Dermis blood vessel endothelial cell (primary cell): ENCODE measurements around the gene DEFB114. TPM values are rescaled to one million over a fixed set of nuclear protein-coding genes. Genes with fewer than 3 reads are reported as not detected.
"Not testable (repeated sequence)": the region's sequence is repeated elsewhere in the genome, so short reads cannot be mapped to it uniquely, and the experiment has no call there.

Experiments
- DNase-seq: peaks from one replicate; pipeline ENCODE4 v3.0.0; 2010
- total RNA-seq: library from RNA; depleted of rRNA; stranded (reverse); fragments of >200 nt; gene quantifications from 2 replicates; pipeline ENCODE4 v1.2.3, GENCODE V29; 2014

DEFB114 gene, protein sequence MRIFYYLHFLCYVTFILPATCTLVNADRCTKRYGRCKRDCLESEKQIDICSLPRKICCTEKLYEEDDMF
- not detected in 2 replicates for total RNA-seq

DNA sequence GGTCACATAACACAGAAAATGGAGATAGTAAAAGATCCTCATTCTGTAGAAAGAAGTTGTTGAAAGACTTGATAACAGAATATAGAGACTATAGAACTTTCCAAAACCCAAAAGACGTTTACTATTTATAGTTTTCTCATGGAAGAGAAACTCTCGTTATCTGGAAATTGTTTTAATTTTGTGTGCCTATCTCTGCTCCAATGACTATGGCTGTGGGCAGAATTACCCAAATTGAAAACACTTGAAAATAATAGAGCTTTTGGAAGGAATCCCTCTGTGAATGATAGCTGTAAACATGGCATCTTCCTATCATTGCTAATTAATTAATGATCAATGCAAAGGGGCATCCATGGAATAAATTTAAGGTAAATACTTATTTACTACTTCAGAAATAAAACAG, at the start of gene DEFB114:
Gene DEFB114 (minus strand): TSS at position 101 of the 400 bp plus-strand sequence. CDS start 59 bp downstream, at position 42.
- DNase-seq = no peak

DNA sequence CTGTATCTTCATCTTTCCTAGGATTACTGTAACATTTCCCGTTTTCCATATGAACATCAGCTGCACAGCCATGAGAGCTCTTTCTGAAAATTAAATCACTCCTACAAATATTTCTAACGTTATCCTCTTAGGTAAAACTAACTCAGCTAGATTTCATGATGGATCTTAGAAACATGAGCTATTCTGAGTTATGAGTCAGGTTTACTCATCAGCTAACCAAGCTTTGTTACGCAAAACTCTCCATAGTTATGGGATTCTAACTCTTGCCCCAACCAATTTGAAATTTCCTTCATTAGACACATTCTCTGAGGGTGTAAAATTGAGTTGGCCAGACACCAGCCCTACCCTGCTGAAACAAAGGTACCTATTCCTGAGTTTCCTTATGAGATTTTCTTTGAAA, 43.9 kb upstream of the DEFB114 start:
- no peak for DNase-seq

DNA sequence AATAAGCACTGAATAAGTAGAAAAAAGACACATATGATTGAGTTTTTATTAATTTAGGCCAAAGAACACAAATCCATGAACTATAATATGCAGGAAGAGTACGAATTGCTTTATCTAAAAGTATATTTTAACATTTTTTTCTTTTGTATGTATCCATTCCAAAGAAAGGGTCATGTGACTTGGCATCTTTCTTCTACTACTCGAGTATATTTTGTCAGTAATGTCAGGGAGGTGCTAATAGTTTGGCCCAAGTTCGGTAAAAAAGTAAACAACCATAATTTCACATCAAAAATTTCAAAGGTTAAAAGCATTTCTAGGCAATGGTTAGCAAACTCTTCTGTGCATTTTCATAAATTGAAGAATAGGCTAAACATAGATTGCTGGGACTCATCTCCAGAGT, 39.2 kb upstream of the DEFB114 start:
- DNase-seq = no peak

DNA sequence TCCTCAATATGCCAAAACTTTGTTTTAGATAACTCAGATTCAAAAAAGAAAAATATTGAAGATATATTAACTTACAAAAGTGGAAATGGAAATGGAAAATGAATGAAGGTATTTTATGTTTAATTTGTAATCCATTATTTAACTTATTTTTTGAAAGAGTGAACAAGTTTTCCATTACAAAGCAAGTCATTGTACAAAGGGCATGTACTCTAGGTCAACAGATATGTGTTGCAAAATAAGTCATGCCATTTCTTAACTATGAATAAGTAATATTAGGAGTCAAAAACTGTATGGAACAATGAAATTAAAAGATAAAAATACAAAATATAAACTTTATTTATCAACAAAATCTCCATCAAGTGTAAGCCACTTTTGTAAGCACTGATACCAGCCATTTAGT, 31.3 kb upstream of the DEFB114 start:
- no peak for DNase-seq

DNA sequence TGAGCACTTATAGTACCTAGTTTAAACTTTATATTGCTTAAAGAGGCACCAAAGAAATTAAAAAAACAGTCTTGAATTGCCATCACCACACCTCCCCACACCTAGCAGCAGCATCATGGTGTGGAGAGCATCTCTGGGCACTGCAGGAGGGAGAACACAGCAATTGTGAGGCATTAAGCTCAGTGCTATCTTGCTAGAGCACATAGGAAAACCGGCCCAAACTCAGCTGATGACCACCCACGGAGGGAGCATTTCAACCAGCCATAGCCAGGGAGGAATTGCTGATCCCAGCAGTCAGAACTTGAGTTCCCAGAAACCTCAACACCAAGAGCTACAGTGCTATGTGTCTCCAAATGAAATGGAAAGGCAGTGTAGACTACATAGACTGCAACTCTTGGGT, 24.9 kb upstream of the DEFB114 start:
- no peak for DNase-seq

DNA sequence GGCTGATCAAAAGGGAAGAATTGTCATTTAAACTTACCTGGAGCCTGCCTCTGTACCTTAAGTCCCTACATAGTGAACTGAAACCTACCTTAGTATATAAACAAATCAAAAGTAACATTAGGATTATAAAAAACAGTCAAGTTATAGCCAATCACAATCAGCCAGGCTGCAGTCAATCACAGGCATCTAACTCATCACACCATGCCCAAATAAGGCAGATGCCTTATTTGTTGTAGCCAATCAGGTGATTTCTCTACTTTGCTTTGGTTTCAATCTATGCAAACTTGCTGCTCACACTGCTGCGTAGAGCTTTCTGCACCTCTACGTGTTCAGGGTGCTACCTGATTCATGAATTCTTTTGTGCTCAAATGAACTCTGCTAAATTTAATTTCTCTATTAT, 23.8 kb upstream of the DEFB114 start:
- no peak for DNase-seq

DNA sequence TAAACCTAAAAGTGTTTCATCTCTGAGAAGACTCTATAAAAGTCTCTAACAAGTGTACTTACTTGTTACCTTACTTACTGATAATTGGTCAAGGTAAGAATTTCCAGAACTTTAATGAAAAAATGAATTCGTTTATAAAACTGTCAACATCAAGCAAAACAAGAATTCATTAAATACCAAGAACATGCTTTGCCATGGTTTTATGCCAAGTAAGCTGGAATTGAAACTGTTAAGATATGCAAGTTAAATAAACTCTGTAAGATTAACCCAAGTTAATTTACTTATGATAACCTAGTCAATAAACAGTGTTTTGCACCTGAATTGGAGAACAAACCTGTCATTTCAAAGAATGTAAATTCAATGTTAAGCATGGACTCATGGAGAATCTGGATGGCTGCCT, 22.6 kb upstream of the DEFB114 start:
- DNase-seq = no peak

DNA sequence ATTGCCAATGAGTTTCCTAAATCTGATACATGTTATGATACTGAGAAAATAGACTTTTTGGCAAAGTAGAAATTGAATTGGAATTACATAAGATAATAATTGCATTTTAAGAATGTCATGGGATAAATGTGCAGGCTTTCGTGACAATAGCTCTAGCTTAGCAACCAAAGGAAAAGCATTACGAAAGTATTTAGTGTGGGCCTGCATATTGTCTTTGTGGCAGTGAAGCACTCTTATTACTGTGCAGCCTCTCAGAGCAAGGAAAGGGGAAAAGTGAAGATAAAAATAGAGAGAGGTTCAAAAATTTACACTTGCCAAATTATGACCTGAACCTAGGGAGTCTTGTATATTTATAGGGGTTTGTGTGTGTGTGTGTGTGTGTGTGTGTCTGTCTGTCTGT, 18.1 kb upstream of the DEFB114 start:
- no peak for DNase-seq

DNA sequence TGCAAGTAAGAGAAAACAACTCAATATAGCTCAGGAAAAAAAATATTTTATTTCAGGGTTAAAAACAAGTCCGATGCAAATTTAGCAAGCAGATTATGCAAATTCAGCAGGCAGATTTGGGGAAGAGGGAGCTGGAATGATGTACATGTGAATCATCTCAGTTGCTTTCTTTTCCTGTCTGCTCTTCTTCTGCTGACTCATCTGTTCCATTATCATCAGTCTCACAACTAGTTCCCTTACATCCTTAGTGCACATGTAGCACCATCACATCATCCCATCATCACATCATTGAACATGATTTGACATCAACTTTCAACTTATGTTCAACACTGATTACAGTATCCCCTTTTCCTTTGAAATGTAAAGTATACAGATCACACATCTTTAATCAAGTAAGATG, 16.9 kb upstream of the DEFB114 start:
- no peak for DNase-seq

DNA sequence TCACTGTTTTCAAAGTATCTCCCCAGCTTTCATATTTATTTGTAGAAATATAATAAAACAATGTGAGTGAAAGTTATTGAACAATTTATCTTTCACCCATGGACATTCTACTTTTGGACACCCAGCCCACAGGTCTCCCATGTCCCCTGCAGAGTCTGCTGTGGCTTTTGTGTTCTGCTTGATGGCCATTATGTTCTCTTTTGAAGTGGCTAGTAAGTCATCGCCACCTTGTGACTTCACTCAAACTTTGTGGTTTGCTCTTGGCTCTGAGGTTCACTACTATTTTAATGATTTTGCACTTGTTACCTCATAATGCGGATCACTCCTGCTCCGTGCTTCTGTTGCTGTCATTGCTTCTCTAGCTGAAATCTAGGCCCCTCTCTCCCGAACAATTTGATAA, 15.6 kb upstream of the DEFB114 start:
- DNase-seq = no peak

DNA sequence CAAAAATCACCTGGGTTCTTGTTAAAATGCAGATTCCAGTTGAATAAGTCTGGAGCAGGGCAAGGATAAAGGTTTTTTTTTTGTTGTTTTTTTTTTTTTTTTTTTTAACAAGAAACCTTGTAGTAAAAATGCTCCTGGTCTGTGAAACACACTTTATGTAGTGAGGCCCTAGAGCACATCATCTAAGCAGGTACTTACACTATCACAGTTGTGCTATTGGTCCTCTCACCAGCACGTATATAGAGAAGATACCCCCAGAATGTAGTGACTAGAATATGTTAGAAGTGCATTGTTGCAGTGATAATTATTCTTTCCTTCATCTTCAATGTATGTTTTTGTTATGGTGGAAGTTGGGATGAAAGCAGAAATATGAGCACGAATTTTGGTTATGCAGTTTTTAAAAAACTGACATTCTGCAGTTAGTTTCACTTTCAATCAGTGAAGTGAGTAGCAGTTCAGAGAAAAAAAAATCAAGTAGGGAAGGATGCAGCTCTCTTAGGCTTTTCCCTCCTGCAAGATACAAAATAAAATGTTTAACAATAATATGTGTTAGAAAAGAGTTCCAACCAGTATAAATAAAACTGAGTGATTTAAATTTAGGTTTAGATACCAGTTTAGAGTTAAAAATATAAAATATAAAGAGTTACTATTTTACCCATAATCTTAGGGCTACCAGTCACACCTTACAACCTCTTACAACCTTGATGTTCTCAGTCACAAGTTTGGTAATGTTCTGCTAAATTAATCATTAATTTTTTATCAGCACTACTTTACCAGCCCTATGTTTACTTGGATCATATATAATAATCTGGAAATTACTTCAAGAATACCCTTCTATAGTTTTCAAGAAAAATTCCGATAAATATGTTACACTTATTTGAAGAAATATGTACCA, 14.6 kb upstream of the DEFB114 start:
- no peak for DNase-seq

DNA sequence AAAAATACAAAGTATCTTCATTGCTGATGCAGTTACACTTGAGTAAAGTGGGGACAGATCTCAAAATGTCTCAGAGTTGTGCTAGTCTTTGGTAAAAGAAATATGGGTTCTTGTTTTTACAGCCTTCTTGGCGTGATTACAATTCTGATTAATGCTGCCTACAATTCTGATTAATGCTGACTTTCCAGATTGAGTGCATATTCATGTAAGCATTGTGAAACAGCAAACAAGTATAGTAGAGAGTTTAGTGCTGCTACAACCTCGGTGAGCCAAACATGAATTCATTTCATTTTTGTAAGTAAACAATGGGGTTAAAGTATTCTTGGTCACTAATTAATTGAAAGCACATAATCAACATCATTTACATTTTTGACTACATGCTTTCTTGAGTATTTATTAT, 5.6 kb upstream of the DEFB114 start, which contains the start of gene DEFB113:
Gene DEFB113 (minus strand): TSS at position 21 of the 400 bp plus-strand sequence. CDS start 0 bp downstream, at position 21.
- no peak for DNase-seq

DNA sequence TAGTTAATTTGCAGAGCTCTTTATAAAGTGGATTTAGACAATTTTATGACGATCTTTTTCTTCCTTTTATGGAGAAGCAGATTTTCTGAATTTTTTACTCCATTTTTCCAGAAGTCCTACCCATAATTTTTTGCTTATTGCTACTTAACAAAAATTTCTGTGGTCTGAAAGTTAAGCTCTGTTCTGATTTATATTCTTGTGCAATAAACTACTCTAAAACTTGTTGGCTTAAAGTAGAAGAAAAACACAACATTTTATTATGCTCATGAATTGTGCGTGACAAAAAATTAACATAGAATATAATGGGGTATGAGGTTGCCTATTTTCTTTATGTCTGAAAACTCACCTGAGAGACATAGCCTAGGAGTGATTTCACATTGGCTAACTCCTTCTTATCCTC, 2.9 kb upstream of the DEFB114 start:
- no peak for DNase-seq

DNA sequence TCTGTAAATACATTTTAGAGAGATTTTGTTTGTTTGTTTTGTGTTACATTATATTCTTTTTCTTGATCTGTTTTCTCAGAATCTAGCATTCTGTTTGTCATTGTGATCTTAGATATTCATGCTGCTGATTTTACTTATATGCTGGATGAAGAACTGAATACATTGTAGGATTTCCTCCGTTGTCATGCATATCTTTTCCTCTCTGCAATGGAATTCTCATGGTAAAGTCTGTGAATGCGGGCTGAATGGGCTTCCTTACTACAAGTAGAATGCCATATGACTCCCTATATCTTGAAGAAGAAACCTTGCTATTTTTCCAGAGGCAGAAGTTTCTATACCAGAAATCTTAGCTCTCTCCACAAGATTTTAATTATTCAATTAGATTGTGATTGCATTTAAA, 2.4 kb upstream of the DEFB114 start:
- DNase-seq = no peak

DNA sequence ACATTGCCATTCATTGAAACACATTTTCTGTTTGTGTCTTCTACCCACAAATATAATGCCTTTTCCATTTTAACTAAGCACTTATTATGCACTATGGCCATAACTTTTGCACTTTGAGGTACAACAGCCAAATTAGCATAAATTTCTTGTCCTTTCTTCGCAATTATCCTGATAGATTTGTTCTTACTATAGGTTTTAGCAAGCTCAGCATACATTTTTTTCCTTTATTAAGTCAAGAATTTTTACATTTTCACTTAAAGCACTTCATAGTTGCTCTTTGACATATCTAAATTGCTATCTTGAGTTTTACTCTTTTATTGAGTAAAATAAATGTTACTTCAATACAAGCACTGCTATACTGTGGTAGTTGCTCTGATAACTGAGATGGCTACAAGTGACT, 5.8 kb downstream of the DEFB114 start:
- no peak for DNase-seq

DNA sequence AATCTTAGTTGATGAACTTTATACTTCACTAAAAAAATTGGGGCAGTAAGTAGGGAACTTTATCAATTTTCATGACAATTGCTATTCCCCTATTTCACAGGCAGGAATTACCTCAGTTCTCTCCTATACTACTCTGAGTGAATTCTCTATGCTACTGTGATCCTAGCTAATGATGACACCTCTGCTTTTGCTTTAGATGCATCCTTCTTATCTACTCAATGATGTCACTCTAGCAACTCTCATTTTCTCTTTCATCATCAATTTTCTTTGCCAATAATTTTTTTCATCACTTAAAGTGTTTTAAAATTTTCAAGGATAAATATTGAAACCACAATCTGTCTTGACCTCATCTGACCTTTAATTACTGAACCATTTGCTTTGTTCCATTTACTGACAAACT, 8.1 kb downstream of the DEFB114 start:
- DNase-seq = no peak

DNA sequence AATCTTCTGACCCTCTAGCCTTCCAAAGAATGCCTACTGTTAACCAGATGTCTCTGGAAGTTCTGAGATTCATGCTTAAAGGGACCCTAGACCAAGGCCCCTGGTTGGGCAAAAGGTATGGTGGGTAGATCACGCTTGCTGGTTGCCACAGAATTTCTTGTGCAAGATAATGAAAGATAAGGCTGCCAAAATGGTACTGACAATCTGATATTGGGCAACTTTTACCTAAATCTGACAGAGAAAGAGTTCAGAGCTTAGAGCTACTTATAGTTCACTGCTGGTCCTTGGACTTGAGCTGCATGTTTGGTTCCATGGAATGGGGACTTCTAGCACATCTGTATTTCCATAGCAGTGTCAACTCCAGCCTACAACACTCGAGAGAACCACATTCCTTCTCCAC, 12.0 kb downstream of the DEFB114 start:
- DNase-seq = no peak

DNA sequence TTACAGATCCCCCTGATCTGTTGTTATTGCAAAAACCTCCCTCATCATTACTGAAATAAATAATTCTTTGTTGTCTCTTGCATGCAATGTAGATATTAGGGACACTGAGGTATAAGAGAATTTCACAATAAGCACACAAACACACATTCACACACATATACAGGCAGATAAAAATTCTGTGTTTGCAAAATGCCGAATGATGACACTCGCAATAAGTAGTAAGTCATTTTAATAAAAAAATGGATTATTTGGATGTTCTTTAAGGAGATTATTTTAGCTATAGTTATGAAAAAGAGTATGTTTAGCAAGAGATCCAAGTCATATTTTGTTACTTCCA, 13.6 kb downstream of the DEFB114 start:
- no peak for DNase-seq

DNA sequence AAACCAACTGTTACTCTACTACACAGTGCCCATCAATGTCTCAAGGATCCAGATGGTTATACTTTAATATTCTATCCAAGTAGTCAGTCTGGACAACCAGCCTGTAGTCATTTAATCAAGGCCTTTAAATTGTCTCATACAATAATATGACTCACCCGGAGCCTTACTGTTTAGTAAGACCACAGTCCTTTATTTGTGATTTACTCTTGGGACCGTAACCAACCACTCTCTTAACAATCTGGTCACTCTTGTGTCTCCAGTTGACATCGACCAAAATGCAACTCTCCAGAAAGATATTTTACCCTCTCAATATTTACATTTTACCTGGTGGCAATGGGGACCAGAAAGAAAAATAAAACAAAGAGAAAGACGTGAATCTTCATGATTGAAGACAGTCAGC, 14.9 kb downstream of the DEFB114 start:
- DNase-seq = no peak

DNA sequence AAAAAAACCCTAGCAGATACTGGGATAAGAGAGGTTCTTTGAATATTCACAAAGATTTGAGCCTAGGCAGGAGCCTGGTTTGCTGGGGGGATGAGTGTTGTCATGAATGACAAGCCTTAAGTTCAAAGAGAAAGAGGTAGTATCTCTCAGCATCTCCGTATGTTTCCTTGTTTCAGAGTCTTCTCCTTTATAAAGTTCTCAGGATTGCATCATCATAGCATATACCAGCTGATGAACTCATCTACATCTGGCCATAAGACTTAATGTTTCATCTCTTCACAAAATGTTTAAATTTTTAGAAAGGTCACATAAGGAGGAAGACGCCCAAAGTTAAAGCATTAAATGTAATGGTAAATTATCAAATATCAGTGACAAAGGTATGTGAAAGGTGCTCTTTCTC, 17.1 kb downstream of the DEFB114 start:
- no peak for DNase-seq

DNA sequence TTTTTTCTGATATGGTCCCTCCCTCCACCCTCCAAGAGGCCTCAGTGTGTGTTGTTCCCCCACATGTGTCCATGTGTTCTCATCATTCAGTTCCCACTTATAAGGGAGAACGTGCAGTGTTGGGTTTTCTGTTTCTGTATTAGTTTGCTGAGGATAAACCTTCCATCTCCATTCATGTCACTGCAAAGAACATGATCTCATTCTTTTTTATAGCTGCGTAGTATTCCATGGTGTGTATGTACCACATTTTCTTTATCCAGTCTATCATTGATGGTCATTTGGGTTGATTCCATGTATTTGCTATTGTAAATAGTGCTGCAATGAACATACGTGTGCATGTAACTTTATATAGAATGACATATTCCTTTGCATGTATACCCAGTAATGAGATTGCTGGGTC, 19.9 kb downstream of the DEFB114 start:
- not testable (repeated sequence) for DNase-seq

DNA sequence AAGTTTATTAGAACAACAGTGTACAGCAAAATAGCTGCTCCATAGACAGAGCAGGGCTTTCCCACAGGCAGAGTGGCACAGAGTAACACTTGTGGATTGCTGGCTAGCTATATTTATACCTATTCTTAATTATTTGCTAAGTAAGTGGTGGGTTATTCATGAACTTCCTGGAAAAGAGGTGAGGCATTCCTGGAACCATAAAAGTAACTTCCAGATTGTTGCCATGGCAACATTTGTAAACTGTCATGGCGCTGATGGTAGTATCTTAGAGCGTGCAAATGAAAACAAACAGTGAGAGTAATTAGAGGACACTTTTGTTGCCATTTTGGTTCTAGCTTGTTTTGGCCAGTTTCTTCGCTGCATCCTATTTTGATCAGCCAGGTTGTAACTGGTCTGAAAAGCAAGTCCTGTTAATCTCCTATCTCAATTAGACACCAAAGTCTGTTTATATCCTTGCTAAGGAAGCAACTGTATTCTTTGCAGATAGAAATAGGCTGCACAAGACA, 23.9 kb downstream of the DEFB114 start:
- DNase-seq = no peak

DNA sequence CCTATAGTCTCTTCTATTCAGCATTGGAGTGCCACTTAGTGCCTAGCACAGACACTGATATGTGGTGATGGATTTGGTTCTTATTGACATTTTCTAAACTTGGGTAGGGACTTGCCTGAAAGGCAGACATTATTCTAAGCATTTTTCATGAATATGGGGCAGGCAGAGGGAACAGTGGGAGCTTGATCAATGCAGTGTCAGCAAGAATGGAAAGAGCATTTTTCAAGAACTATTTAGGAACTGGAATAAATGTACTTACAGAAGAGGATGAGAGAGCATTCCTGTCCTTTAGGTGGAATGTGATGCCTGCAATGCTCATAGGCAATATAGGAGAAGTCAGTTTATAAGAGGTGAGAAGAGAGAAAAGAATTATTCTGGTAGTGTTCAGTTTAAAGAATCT, 26.2 kb downstream of the DEFB114 start:
- no peak for DNase-seq

DNA sequence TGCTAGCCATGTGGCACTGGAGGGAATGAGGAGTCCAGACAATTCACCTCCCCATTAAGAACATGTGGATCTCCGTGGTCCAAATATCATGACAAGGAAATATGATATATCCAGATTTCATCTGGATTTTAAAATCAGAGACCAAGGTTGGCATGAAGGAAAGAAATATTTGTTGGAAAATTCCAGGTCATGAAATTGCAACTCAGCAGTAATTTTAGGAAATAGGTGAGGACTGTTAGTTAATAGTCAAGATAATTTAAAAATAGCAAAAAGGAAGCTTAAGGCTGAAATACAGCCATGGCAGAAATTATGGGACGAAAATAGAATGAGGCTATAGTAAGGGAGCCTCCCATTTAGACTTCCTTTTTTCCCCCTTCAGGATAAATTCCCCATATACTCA, 26.9 kb downstream of the DEFB114 start:
- DNase-seq = no peak

DNA sequence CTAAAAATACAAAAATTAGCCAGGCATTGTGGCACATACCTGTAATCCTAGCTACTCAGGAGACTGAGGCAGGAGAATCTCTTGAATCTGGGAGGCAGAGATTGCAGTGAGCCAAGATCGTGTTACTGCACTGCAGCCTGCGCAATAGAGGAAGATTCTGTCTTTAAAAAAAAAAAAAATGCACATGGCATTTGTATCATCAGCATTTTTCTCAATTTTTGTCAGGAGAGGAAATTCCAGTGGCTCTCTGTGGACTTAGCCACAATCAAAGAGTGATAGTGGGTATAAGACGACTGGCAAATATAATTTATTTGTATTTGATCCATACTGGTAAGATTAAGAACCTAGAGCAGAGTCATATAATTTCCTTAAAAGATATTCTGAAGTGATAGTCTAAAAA, 28.6 kb downstream of the DEFB114 start:
- DNase-seq = no peak
